ENCODE data around the gene TRHDE. TPM values are rescaled to one million over a fixed set of nuclear protein-coding genes. Genes with fewer than 3 reads are reported as not detected.

The TRHDE gene
- polyA plus RNA-seq, 1 donor from 2014 or later, result 20.6 TPM

GRCh38 chr12:72268386-72268785, 3.8 kb upstream of the TRHDE start:
- peak overlapping the region; percentile 31 for H3K4me3 ChIP-seq (ENCODE audit: low read length)
- no peak overlapping the region for H3K4me2 ChIP-seq (ENCODE audit: low read length)
- TF ChIP-seq EP300 (conservative IDR thresholded peaks at IDR 0.05; ENCODE audit: poor library complexity, severe bottlenecking) (no peak), RAD21 (conservative IDR thresholded peaks at IDR 0.05) (no peak), MXI1 (conservative IDR thresholded peaks at IDR 0.05; ENCODE audit: poor library complexity, severe bottlenecking) (no peak), SMC3 (conservative IDR thresholded peaks at IDR 0.05; ENCODE audit: poor library complexity) (no peak), EZH2 (IDR thresholded peaks at IDR 0.05; ENCODE audit: borderline replicate concordance, insufficient read depth, low read length, poor library complexity, severe bottlenecking) (no peak), POLR2AphosphoS5 (IDR thresholded peaks at IDR 0.05) (no peak), TAF1 (IDR thresholded peaks at IDR 0.05; ENCODE audit: low read depth) (no peak), REST (IDR thresholded peaks at IDR 0.05; ENCODE audit: borderline replicate concordance) (no peak), CTCF (IDR thresholded peaks at IDR 0.05; ENCODE audit: poor library complexity, severe bottlenecking) (no peak)
- no peak overlapping the region for H2AFZ ChIP-seq (ENCODE audit: low read depth, low read length)
- H3F3A ChIP-seq (ENCODE audit: insufficient read depth, low read length, poor library complexity, severe bottlenecking), result no peaks in the 10 kb centered on the region
- no peaks in the 10 kb centered on the region for H4K20me1 ChIP-seq (ENCODE audit: insufficient read depth)
- H3K9me2 ChIP-seq (ENCODE audit: insufficient read depth, low read length), result no peaks in the 10 kb centered on the region
- no peaks in the 10 kb centered on the region for H3K36me3 ChIP-seq (ENCODE audit: insufficient read depth, low read length)
- no peak overlapping the region for H3K9ac ChIP-seq (ENCODE audit: low read length)
- H3K27me3 ChIP-seq (ENCODE audit: insufficient read depth, low read depth, low read length), result peaks cover 3% of the 10 kb centered on the region
- no peaks in the 10 kb centered on the region for H3K9me3 ChIP-seq (ENCODE audit: low read length)
- peaks cover 23% of the 10 kb centered on the region for H3K79me2 ChIP-seq (replicated peaks; ENCODE audit: insufficient read depth, low read length)
- H3K27ac ChIP-seq (ENCODE audit: low read length), result no peak overlapping the region

GRCh38 chr12:72269491-72269890, 2.7 kb upstream of the TRHDE start:
- H4K20me1 ChIP-seq (ENCODE audit: insufficient read depth), result no peaks in the 10 kb centered on the region
- H3K27ac ChIP-seq (ENCODE audit: low read length), result no peak overlapping the region
- peaks cover 15% of the 10 kb centered on the region for H3K27me3 ChIP-seq (ENCODE audit: insufficient read depth, low read depth, low read length)
- H3K4me3 ChIP-seq (ENCODE audit: low read length), result peak overlapping the region; percentile 81
- H2AFZ ChIP-seq (ENCODE audit: low read depth, low read length), result no peak overlapping the region
- H3F3A ChIP-seq (ENCODE audit: insufficient read depth, low read length, poor library complexity, severe bottlenecking), result no peaks in the 10 kb centered on the region
- peaks cover 30% of the 10 kb centered on the region for H3K79me2 ChIP-seq (replicated peaks; ENCODE audit: insufficient read depth, low read length)
- TF ChIP-seq SMC3 (conservative IDR thresholded peaks at IDR 0.05; ENCODE audit: poor library complexity), result no peak
- no peak for TF ChIP-seq POLR2AphosphoS5 (IDR thresholded peaks at IDR 0.05)
- TF ChIP-seq RAD21 (conservative IDR thresholded peaks at IDR 0.05), result no peak
- no peak for TF ChIP-seq EZH2 (IDR thresholded peaks at IDR 0.05; ENCODE audit: borderline replicate concordance, insufficient read depth, low read length, poor library complexity, severe bottlenecking)
- TF ChIP-seq CTCF (IDR thresholded peaks at IDR 0.05; ENCODE audit: poor library complexity, severe bottlenecking), result no peak
- no peak for TF ChIP-seq TAF1 (IDR thresholded peaks at IDR 0.05; ENCODE audit: low read depth)
- TF ChIP-seq REST (IDR thresholded peaks at IDR 0.05; ENCODE audit: borderline replicate concordance), result no peak
- TF ChIP-seq EP300 (conservative IDR thresholded peaks at IDR 0.05; ENCODE audit: poor library complexity, severe bottlenecking), result no peak
- no peak for TF ChIP-seq MXI1 (conservative IDR thresholded peaks at IDR 0.05; ENCODE audit: poor library complexity, severe bottlenecking)
- peak overlapping the region; percentile 75 for H3K4me2 ChIP-seq (ENCODE audit: low read length)
- no peaks in the 10 kb centered on the region for H3K9me2 ChIP-seq (ENCODE audit: insufficient read depth, low read length)
- no peak overlapping the region for H3K9ac ChIP-seq (ENCODE audit: low read length)
- H3K9me3 ChIP-seq (ENCODE audit: low read length), result no peaks in the 10 kb centered on the region
- no peaks in the 10 kb centered on the region for H3K36me3 ChIP-seq (ENCODE audit: insufficient read depth, low read length)
